Liver (tissue), 9 donors: ENCODE results near the gene OXCT1. TPM values are rescaled to one million over a fixed set of nuclear protein-coding genes. Genes with fewer than 3 reads are reported as not detected.
"Not testable (repeated sequence)": the region's sequence is repeated elsewhere in the genome, so short reads cannot be mapped to it uniquely, and the experiment has no call there.

Experiments used
- DNase-seq: peaks from one replicate; pipeline ENCODE4 v3.0.0-alpha.2; 2017; ENCODE audit warnings: low spot score
- H3K27ac ChIP-seq, 2 donors: one replicate each; pipeline ENCODE4 v1.7.0; 2013; ENCODE audit warnings: inconsistent platforms in 2 of 2, low read length in 2 of 2, control low read depth in 1 of 2, low read depth in 1 of 2, mild to moderate bottlenecking in 1 of 2
- H3K27me3 ChIP-seq, 4 donors: one replicate each; pipeline versions ENCODE4 v1.6.1 to v1.7.0; 2013; ENCODE audit warnings: low read length in 3 of 4, inconsistent platforms in 1 of 4, mild to moderate bottlenecking in 1 of 4, moderate library complexity in 1 of 4; ENCODE audit not compliant: control insufficient read depth in 4 of 4, insufficient read depth in 4 of 4
- H3K36me3 ChIP-seq, 4 donors: one replicate each; pipeline versions ENCODE4 v1.6.1 to v1.7.0; 2013; ENCODE audit warnings: low read length in 3 of 4, mild to moderate bottlenecking in 3 of 4, low read depth in 1 of 4, moderate library complexity in 1 of 4; ENCODE audit not compliant: control insufficient read depth in 4 of 4, insufficient read depth in 3 of 4
- H3K4me1 ChIP-seq, 4 donors: one replicate each; pipeline versions ENCODE4 v1.6.1 to v1.7.0; 2013; ENCODE audit warnings: low read length in 3 of 4, mild to moderate bottlenecking in 3 of 4, moderate library complexity in 1 of 4; ENCODE audit not compliant: control insufficient read depth in 4 of 4, insufficient read depth in 4 of 4
- H3K4me3 ChIP-seq, 3 donors: one replicate each; pipeline versions ENCODE4 v1.6.1 to v1.7.0; 2013; ENCODE audit warnings: low read length in 3 of 3, control low read depth in 1 of 3, low read depth in 1 of 3, mild to moderate bottlenecking in 1 of 3
- H3K9ac ChIP-seq, 2 donors: one replicate each; pipeline ENCODE4 v1.7.0; 2013; ENCODE audit warnings: low read length in 2 of 2, mild to moderate bottlenecking in 2 of 2, moderate library complexity in 2 of 2, control low read depth in 1 of 2, low read depth in 1 of 2
- H3K9me3 ChIP-seq, 4 donors: one replicate each; pipeline versions ENCODE4 v1.6.1 to v1.7.0; 2013; ENCODE audit warnings: low read length in 3 of 4; ENCODE audit not compliant: control insufficient read depth in 4 of 4
- EGR1 ChIP-seq, 2 donors: IDR thresholded peaks; 2 replicates each; pipeline ENCODE4 v1.6.1; 2016 to 2018; ENCODE audit warnings: antibody characterized with exemption in 2 of 2, low read depth in 2 of 2
- FOXA1 ChIP-seq: IDR thresholded peaks from 2 replicates; pipeline ENCODE4 v1.6.1; 2016; ENCODE audit warnings: antibody characterized with exemption
- FOXA2 ChIP-seq: IDR thresholded peaks from 2 replicates; pipeline ENCODE4 v1.6.1; 2016; ENCODE audit warnings: antibody characterized with exemption
- GABPA ChIP-seq, 2 donors: IDR thresholded peaks in 1 of 2; conservative IDR thresholded peaks in 1 of 2; 2 replicates each; pipeline ENCODE4 v1.6.1; 2016; ENCODE audit warnings: antibody characterized with exemption in 2 of 2, mild to moderate bottlenecking in 1 of 2, moderate library complexity in 1 of 2
- HNF4A ChIP-seq, 2 donors: conservative IDR thresholded peaks; 2 replicates each; pipeline ENCODE4 v1.6.1; 2016; ENCODE audit warnings: antibody characterized with exemption in 2 of 2, mild to moderate bottlenecking in 2 of 2
- HNF4G ChIP-seq: IDR thresholded peaks from 2 replicates; pipeline ENCODE4 v1.6.1; 2016; ENCODE audit warnings: antibody characterized with exemption
- JUND ChIP-seq, 2 donors: IDR thresholded peaks; 2 replicates each; pipeline ENCODE4 v1.6.1; 2016; ENCODE audit warnings: antibody characterized with exemption in 2 of 2
- NR2F2 ChIP-seq: IDR thresholded peaks from 2 replicates; pipeline ENCODE4 v1.6.1; 2016; ENCODE audit warnings: antibody characterized with exemption
- RAD21 ChIP-seq, 2 donors: IDR thresholded peaks; 2 replicates each; pipeline ENCODE4 v1.6.1; 2016; ENCODE audit warnings: antibody characterized with exemption in 2 of 2, mild to moderate bottlenecking in 2 of 2
- RXRA ChIP-seq, 2 donors: IDR thresholded peaks; 2 replicates each; pipeline ENCODE4 v1.6.1; 2017 to 2018; ENCODE audit warnings: antibody characterized with exemption in 2 of 2, mild to moderate bottlenecking in 1 of 2
- SP1 ChIP-seq: IDR thresholded peaks from 2 replicates; pipeline ENCODE4 v1.6.1; 2018; ENCODE audit warnings: antibody characterized with exemption, mild to moderate bottlenecking
- TAF1 ChIP-seq: conservative IDR thresholded peaks from 2 replicates; pipeline ENCODE4 v1.6.1; 2016; ENCODE audit warnings: antibody characterized with exemption, mild to moderate bottlenecking
- YY1 ChIP-seq: IDR thresholded peaks from 2 replicates; pipeline ENCODE4 v1.6.1; 2016; ENCODE audit warnings: antibody characterized with exemption, mild to moderate bottlenecking
- WGBS: extraction: QIAGEN DNeasy Blood & Tissue Kit; methylation state at CpG from one replicate; pipeline ENCODE4 v1.1.7; 2013; 5-methylcytosine and 5-hydroxymethylcytosine counted together
- polyA plus RNA-seq, 2 donors: library from polyadenylated mRNA; stranded (reverse) in 1 of 2; unstranded in 1 of 2; fragments of 200-250 nt in 1 of 2; fragments of >200 nt in 1 of 2; fragmentation: Nextera tagmentation in 1 of 2; extraction: Ambion mirVana in 1 of 2; gene quantifications; one replicate each; pipeline versions ENCODE4 v1.2.1 to v1.2.3, GENCODE V29; 2013 to 2015
- total RNA-seq, 2 donors: library from RNA; depleted of rRNA; stranded (reverse); fragments of >200 nt; gene quantifications; one replicate each; pipeline ENCODE4 v1.2.3, GENCODE V29; 2014
- TF ChIP-seq, protein P1 (sequence below): IDR thresholded peaks from 2 replicates; pipeline ENCODE4 v1.6.1; 2016; ENCODE audit warnings: antibody characterized with exemption, mild to moderate bottlenecking
- TF ChIP-seq, protein P2 (sequence below): IDR thresholded peaks from 2 replicates; pipeline ENCODE4 v1.6.1; 2016; ENCODE audit warnings: antibody characterized with exemption
- TF ChIP-seq, protein P3 (sequence below): fragments of 150-350 bp; IDR thresholded peaks from 2 replicates; pipeline ENCODE4 v1.5.1; 2017; ENCODE audit warnings: improper control_type of control experiment, low read depth, low read length; ENCODE audit not compliant: missing input control
- TF ChIP-seq, protein P4 (sequence below): IDR thresholded peaks from 2 replicates; pipeline ENCODE4 v1.6.1; 2016; ENCODE audit warnings: antibody characterized with exemption
- TF ChIP-seq, protein P5 (sequence below): IDR thresholded peaks from 2 replicates; pipeline ENCODE4 v1.6.1; 2016; ENCODE audit warnings: antibody characterized with exemption
- donor health status: healthy.
- donor health status: healthy.
- donor health status: healthy.
- donor health status: healthy.
- donor health status: healthy.

The OXCT1 gene
- total and polyA plus RNA-seq, 4 donors: 0.72 to 10.7 (median 1.1) TPM

DNA sequence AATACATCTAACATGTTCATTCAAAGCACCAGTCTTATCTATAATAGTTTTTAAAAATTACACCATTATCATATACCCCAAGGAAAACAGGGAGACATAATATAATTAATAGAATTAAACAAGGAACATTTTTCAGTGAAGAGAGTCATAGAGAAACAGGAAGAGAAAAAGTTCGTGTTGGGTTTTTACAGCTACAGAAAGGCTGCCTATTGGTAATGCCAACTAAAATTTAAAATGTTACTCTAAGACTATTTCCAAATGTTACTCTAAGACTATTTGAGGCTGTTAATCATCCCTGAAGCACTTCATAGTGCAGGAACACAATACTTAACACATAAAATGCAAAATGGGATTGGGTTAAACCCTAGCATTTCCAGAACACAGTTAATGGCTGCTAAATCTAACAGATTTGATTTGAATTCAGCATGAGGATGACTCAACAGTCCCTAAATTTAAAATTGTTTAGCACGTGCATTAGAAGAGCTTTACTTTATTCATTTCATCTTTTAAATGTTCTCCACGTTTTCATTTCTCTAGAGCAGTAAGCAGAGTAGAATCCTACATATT is 54.5 kb downstream of the OXCT1 start:
- TF ChIP-seq TAF1 (no peak), FOXA2 (no peak), HNF4G (no peak), RXRA (IDR thresholded peaks at IDR 0.05) (no peak)
- TF ChIP-seq, protein P1, sequence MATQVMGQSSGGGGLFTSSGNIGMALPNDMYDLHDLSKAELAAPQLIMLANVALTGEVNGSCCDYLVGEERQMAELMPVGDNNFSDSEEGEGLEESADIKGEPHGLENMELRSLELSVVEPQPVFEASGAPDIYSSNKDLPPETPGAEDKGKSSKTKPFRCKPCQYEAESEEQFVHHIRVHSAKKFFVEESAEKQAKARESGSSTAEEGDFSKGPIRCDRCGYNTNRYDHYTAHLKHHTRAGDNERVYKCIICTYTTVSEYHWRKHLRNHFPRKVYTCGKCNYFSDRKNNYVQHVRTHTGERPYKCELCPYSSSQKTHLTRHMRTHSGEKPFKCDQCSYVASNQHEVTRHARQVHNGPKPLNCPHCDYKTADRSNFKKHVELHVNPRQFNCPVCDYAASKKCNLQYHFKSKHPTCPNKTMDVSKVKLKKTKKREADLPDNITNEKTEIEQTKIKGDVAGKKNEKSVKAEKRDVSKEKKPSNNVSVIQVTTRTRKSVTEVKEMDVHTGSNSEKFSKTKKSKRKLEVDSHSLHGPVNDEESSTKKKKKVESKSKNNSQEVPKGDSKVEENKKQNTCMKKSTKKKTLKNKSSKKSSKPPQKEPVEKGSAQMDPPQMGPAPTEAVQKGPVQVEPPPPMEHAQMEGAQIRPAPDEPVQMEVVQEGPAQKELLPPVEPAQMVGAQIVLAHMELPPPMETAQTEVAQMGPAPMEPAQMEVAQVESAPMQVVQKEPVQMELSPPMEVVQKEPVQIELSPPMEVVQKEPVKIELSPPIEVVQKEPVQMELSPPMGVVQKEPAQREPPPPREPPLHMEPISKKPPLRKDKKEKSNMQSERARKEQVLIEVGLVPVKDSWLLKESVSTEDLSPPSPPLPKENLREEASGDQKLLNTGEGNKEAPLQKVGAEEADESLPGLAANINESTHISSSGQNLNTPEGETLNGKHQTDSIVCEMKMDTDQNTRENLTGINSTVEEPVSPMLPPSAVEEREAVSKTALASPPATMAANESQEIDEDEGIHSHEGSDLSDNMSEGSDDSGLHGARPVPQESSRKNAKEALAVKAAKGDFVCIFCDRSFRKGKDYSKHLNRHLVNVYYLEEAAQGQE: no peak
- Histone ChIP-seq H3K4me1 (no peaks in the 10 kb centered on the region), H3K4me3 (no peak overlapping the region), H3K27ac (no peak overlapping the region), H3K27me3 (no peaks in the 10 kb centered on the region), H3K9ac (no peak overlapping the region), H3K36me3 (no peaks in the 10 kb centered on the region), H3K9me3 (no peaks in the 10 kb centered on the region)
- DNase-seq: no peak
- 70% methylated on average over 3 of the region's 3 CpGs for WGBS

DNA sequence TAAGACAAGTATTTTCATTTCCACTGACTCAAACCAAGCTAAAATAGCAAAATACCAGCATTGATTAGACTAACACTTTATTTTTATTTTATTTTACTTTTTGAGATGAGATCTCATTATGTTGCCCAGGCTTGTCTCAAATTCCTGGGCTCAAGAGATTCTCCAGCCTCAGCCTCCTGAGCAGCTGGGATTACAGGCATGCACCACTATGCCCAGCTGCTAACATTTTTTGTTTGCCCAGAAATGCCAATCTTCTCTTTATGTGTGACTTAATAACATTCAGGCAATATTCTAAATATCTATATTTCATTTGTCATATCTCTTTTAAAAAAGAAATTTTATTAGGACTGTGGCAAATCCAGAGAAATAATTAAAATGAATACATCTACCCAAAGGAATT is 55.0 kb downstream of the OXCT1 start:
- TF ChIP-seq RXRA (IDR thresholded peaks at IDR 0.05) (no peak), FOXA1 (no peak), YY1 (no peak), TAF1 (no peak), GABPA (IDR thresholded peaks at IDR 0.05 in 1 of 2, conservative IDR thresholded peaks at IDR 0.05 in 1 of 2) (no peak), EGR1 (IDR thresholded peaks at IDR 0.05; ENCODE audit: low read depth in 2 of 2) (no peak), JUND (IDR thresholded peaks at IDR 0.05) (no peak), NR2F2 (no peak), HNF4A (conservative IDR thresholded peaks at IDR 0.05) (no peak), FOXA2 (no peak), RAD21 (IDR thresholded peaks at IDR 0.05) (no peak), SP1 (no peak)
- TF ChIP-seq, protein P1: no peak
- TF ChIP-seq, protein P2, sequence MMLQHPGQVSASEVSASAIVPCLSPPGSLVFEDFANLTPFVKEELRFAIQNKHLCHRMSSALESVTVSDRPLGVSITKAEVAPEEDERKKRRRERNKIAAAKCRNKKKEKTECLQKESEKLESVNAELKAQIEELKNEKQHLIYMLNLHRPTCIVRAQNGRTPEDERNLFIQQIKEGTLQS: no peak
- TF ChIP-seq, protein P3, sequence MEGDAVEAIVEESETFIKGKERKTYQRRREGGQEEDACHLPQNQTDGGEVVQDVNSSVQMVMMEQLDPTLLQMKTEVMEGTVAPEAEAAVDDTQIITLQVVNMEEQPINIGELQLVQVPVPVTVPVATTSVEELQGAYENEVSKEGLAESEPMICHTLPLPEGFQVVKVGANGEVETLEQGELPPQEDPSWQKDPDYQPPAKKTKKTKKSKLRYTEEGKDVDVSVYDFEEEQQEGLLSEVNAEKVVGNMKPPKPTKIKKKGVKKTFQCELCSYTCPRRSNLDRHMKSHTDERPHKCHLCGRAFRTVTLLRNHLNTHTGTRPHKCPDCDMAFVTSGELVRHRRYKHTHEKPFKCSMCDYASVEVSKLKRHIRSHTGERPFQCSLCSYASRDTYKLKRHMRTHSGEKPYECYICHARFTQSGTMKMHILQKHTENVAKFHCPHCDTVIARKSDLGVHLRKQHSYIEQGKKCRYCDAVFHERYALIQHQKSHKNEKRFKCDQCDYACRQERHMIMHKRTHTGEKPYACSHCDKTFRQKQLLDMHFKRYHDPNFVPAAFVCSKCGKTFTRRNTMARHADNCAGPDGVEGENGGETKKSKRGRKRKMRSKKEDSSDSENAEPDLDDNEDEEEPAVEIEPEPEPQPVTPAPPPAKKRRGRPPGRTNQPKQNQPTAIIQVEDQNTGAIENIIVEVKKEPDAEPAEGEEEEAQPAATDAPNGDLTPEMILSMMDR: no peak
- TF ChIP-seq, protein P4, sequence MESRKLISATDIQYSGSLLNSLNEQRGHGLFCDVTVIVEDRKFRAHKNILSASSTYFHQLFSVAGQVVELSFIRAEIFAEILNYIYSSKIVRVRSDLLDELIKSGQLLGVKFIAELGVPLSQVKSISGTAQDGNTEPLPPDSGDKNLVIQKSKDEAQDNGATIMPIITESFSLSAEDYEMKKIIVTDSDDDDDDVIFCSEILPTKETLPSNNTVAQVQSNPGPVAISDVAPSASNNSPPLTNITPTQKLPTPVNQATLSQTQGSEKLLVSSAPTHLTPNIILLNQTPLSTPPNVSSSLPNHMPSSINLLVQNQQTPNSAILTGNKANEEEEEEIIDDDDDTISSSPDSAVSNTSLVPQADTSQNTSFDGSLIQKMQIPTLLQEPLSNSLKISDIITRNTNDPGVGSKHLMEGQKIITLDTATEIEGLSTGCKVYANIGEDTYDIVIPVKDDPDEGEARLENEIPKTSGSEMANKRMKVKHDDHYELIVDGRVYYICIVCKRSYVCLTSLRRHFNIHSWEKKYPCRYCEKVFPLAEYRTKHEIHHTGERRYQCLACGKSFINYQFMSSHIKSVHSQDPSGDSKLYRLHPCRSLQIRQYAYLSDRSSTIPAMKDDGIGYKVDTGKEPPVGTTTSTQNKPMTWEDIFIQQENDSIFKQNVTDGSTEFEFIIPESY: no peak
- TF ChIP-seq, protein P5, sequence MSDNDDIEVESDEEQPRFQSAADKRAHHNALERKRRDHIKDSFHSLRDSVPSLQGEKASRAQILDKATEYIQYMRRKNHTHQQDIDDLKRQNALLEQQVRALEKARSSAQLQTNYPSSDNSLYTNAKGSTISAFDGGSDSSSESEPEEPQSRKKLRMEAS: no peak
- Histone ChIP-seq H3K4me1 (no peaks in the 10 kb centered on the region), H3K9me3 (no peaks in the 10 kb centered on the region), H3K36me3 (no peaks in the 10 kb centered on the region), H3K27me3 (peaks cover 0 to under 1% (median 0%) of the 10 kb centered on the region in 4 donors), H3K4me3 (no peak overlapping the region), H3K27ac (no peak overlapping the region), H3K9ac (no peak overlapping the region)
- no peak for DNase-seq

DNA sequence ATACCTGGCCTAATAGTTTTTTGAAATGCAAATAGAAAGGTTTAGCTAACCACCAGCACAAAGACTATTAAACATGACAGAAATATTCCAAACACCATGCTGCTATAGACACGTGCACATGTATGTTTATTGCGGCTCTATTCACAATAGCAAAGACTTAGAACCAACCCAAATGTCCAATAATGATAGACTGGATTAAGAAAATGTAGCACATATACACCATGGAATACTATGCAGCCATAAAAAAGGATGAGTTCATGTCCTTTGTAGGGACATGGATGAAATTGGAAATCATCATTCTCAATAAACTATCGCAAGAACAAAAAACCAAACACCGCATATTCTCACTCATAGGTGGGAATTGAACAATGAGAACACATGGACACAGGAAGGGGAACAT is 55.9 kb downstream of the OXCT1 start:
- not testable (repeated sequence) for DNase-seq, H3K27ac ChIP-seq, H3K27me3 ChIP-seq, H3K9ac ChIP-seq, H3K9me3 ChIP-seq, H3K36me3 ChIP-seq, H3K4me3 ChIP-seq, H3K4me1 ChIP-seq
- WGBS: 92% methylated on average over 2 of the region's 4 CpGs
